AG09319 (cell line): Measurements from ENCODE around the gene FBXL15.

ENCODE experiments used
- DNase-seq: peaks from one replicate; pipeline ENCODE4 v3.0.0-alpha.2; 2010; ENCODE audit warnings: low read depth; ENCODE audit errors: extremely low read depth
- CTCF ChIP-seq: IDR thresholded peaks from 2 replicates; pipeline ENCODE4 v1.5.1; 2011; ENCODE audit warnings: low read depth, mild to moderate bottlenecking, inconsistent platforms, low read length, moderate library complexity

FBXL15 gene

DNA sequence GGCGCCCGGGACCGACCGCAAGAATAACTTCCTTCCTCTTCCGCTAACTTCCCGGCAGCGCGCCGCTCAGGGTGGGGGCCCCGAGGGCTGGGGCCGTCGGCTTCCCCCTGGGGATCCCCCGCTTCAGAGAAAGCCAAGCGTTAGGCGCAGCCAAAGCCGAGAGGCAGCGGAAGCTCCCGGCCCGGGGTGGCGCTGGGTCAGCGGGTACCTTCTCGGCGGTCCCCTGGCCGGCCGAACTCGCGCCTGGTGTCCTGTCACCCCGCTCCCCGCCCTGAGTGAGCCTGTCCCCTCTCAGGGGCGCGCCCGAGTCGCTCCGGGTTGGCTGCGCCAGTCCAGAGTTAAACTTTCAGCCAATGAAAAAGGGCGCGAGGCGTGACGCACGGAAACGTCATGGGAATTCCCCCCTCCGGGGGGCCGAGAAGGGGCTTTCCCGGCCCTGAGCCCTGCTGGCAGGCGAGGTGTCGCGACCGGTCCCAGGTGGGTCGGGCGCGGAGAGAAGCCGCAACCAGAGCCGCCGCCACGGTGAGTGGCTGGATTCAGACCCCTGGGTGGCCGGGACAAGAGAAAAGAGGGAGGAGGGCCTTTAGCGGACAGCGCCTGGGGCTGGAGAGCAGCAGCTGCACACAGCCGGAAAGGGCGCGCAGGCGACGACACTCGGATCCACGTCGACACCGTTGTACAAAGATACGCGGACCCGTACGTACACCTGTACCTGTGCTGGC lies 26.4 kb upstream of the FBXL15 start:
- peak; percentile 79 for DNase-seq
- TF ChIP-seq CTCF = no peak

DNA sequence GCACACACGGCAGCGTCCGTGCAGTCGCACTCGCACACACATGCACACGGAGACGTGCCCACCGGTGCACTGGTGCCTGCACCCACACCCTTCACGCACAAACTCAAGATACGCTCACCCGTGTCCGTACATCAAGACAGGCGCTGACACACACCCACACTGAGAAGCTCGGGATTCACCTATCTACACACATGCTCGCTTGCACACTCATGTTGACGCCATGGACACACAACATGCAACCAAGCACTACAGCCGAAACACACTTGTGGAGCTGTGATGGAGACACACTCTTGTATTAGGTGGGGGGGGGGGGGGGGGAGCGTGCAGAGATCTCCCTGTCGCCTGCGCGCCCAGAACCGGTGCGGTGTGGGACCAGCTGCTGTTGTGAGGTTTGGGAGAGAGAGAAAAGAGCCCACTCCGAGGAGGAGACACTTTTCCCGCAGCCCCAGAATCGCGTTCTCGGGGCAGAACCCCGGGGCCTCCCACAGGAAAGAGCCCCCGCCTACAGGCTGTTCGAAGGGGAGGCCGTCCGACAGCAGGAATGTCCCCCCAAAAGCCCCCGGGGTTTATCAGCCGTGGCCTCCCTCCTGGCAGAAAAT lies 25.7 kb upstream of the FBXL15 start:
- TF ChIP-seq CTCF = no peak
- DNase-seq = no peak

DNA sequence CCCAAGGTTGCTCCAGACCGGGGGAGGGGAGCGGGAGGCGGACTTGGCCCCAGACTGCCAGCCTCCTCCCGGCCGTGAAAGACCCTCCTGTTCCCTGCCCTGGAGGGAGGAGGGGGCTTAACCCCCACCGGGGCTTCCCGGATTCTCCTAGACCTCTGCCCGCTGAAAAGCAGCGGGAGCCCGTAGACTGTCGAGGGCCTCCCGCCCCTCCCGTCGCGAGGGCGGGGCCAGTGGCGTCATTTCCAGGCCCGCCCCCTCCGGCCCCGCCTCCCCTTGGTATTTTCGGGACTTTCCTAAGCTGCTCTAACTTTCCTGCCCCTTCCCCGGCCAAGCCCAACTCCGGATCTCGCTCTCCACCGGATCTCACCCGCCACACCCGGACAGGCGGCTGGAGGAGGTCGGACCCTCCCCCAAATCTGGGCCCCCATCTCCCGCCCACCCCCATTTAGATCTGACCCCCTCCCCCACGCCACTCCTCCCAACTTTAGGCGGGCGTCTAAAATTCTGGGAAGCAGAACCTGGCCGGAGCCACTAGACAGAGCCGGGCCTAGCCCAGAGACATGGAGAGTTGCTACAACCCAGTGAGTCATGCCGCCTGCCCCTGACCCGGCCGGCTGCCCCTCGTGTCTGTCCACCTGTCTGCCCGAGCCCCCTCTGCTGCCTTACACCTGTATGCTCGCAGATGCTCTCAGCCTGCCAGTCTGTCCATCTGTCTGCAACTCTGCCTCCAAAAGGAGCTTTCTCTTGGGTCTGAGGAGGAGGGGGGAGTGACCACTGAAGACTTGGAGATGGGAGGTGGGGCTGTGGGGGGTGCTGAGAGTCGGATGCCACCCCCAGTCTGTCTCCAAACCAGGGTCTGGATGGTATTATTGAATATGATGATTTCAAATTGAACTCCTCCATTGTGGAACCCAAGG lies 25.0 kb upstream of the FBXL15 start, which contains the start of gene NFKB2:
TSS of gene NFKB2 (plus strand) at position 306 of the 917 bp plus-strand sequence. CDS start at position 561, 255 bp downstream.
- TF ChIP-seq CTCF = no peak
- peak; percentile 63 for DNase-seq

GRCh38 chr10:102396317-102396650 lies 24.4 kb upstream of the FBXL15 start:
- no peak for TF ChIP-seq CTCF
- DNase-seq = no peak

- no peak for TF ChIP-seq CTCF
Measured at GRCh38 chr10:102396730-102397151, 23.9 kb upstream of the FBXL15 start.

DNA sequence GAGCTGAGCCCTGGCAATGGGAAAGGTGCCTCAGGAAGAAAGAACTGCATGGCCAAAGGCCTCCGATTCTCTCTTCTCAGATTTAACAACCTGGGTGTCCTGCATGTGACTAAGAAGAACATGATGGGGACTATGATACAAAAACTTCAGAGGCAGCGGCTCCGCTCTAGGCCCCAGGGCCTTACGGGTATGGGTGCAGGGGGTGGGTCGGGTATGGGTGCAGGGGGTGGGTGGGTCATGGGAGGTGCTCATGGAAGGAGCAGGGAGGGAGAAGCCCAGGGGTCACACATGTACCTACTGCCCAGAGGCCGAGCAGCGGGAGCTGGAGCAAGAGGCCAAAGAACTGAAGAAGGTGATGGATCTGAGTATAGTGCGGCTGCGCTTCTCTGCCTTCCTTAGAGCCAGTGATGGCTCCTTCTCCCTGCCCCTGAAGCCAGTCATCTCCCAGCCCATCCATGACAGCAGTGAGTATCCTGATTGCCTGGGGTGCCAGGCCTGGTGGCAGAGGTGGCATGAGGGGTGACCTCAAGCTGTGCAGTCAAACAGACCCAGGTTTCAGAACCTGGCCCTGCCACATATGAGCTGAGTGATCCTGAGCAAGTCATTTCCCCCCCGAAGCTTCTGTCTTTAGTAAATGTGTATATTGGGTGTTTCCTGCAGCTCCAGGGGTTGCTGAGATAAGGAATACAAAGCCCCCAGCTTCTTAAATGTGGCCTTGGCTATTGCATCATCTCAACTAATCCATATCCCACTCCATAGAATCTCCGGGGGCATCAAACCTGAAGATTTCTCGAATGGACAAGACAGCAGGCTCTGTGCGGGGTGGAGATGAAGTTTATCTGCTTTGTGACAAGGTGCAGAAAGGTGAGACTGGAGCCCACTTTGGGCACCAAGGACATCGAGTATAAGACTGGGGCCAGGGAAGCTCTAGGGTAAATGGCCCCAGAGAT lies 23.1 kb upstream of the FBXL15 start:
- TF ChIP-seq CTCF = no peak
- no peak for DNase-seq

More at GRCh38 chr10:102396730-102397151, 23.9 kb upstream of the FBXL15 start:
- no peak for DNase-seq
